GM18511 (cell line): ENCODE measurements around the gene APOBR.
"Not testable (repeated sequence)": the region's sequence is repeated elsewhere in the genome, so short reads cannot be mapped to it uniquely, and the experiment has no call there.

Source experiments
- ATAC-seq: cut with Tn5 transposase; IDR thresholded peaks from one replicate; pipeline ENCODE4 v1.9.1; 2021; ENCODE audit warnings: mild to moderate bottlenecking, moderate library complexity; ENCODE audit not compliant: unreplicated experiment

APOBR gene

GRCh38 chr16:28498666-28499381, 4.4 kb downstream of the APOBR start:
- no peak for ATAC-seq

GRCh38 chr16:28499854-28500253, 5.4 kb downstream of the APOBR start:
- no peak for ATAC-seq

DNA sequence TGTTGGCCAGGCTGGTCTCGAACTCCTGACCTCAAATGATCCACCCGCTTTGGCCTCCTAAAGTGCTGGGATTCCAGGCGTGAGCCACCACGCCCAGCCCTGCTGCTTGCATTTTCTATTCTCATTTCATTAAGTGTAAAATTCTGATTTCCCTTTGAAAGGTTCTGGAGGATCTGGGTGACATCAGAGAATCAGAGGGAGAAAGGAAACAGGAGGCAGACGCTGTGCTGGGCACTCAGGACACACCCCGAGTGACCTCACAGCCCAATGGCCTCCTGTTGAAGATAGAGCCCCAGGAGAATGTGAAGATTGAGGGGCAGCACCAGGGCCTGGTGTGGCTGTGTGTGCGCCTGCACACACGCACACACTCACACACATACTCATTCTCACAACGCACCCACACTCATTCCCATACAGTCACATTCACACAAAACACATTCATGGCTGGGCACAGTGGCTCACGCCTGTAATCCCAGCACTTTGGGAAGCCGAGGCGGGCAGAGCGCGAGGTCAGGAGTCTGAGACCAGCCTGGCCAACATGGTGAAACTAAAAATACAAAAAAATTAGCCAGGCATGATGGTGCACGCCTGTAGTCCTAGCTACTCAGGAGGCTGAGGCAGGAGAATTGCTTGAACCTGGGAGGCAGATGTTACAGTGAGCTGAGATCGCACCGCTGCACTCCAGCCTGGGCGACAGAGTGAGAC, 6.2 kb downstream of the APOBR start:
- not testable (repeated sequence) for ATAC-seq

- ATAC-seq = no peak
Observed at GRCh38 chr16:28501258-28502232, 7.1 kb downstream of the APOBR start.

DNA sequence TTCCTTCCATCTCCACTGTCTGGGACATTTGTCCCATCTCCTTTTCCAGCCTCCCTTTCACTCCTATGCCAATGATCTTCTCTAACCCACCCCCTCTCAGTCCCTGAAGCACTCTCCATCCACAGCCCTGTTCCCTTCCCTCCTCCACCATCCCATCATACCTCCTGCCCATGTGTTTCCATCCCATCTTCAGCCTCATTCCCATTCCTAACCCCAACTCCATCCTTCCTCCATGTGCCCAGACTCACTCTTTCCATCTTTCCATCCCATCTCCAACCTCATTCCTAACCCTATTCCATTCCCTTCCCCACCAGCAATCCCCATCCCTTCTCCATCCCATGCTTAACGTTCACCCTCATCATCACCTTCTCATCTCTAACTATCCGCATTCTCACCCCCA, 7.8 kb downstream of the APOBR start:
- no peak for ATAC-seq

DNA sequence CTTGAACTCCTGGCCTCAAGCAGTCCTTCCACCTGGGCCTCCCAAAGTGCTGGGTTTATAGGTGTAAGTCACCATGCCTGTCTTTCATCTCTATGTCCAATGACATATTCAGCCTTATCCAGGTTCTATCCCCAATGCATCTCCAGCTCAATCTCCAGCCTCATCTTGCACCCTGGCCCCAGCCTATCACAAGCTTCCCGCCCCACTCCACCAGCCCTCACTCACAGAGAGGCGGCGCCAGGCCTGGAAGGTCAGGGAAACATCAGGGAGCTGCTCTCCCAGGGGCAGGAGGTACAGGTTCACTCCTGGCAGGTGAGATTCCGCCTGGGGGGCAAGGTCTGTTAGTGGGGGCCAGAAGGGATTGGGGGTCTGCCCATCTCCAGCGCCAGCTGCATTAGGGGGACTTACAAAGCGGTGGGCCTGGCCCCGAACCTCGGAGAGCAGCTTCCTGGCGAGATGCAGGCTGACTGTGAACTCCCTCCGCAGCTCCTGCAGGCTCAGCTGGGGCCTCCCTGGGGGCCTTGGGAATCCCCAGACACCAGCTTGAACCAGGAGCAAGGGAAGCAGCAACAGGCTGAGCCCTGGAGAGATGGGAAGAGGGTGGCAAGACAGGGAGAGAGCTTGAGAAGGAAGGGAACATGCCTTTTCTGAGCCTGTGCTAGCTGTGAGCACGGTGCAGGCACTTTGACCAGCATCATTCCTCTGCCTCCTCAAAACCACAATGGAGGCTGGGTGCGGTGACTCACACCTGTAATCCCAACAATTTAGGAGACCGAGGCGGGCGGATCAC, 9.2 kb downstream of the APOBR start:
- ATAC-seq = no peak

GRCh38 chr16:28504707-28505404, 10.4 kb downstream of the APOBR start:
- ATAC-seq = no peak

- no peak for ATAC-seq
Observed at GRCh38 chr16:28505489-28506137, 11.2 kb downstream of the APOBR start.

DNA sequence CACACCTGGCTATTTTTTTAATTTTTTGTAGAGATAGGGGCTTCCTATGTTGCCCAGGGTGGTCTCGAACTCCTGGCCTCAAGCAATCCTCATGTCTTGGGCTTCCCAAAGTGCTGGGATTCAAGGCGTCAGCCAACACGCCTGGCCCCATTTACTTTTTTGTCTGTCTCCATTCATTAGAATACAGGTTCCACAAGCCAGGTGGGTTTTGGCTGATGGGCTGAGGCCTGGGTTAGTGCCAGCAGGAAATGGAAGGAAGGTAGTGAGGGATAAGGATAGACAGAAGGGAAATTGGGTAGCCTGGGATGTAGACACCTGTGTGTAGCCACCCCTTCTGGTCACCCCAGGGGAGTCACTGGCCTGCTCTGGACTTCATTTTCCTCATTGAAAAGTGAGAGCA, 16.6 kb downstream of the APOBR start:
- no peak for ATAC-seq

DNA sequence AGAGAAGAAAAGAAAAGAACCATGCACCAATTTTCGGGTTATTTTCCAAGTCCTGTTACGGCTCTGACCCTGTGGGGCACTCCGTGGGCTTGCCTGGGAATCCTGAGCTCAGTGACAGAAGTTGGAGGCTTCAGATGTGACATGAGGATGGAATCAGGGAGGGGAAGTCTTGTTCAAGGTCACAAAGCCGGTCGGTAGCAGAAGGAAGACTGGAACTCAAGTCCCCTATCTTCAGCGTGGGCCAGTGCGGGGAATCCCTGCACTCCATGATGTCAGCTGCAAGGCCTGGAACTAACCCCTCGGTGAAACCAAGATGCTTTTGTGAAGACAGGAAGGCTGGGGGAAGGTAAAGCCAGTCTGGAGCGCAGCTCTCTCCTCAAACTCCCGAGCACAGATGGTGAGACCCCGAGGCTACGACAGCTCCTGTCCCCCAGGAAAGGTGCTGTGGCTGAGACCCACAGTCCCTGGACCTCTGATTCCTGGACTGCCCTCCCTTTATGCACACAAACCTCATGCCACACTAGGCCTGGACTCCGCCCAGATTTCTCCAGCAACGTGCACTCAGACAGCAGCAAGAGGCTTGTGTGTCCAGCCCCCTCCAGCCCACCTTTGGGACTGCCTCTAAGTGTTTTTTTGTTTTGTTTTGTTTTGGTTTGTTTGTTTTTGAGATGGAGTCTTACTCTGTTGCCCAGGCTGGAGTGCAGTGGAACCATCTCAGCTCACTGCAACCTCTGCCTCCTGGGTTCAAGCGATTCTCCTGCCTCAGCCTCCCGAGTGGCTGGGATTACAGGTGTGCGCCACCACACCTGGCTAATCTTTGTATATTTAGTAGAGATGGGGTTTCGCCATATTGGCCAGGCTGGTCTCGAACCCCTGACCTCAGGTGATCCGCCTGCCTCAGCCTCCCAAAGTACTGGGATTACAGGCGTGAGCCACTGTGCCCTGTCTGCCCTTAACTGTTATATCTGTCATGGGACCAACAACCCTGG, 17.7 kb downstream of the APOBR start:
- ATAC-seq = no peak

GRCh38 chr16:28513484-28514181, 19.2 kb downstream of the APOBR start:
- no peak for ATAC-seq

GRCh38 chr16:28514246-28514645, 19.8 kb downstream of the APOBR start:
- ATAC-seq = no peak

GRCh38 chr16:28520672-28521071, 26.2 kb downstream of the APOBR start:
- ATAC-seq = no peak

GRCh38 chr16:28521436-28521835, 27.0 kb downstream of the APOBR start:
- ATAC-seq = no peak

DNA sequence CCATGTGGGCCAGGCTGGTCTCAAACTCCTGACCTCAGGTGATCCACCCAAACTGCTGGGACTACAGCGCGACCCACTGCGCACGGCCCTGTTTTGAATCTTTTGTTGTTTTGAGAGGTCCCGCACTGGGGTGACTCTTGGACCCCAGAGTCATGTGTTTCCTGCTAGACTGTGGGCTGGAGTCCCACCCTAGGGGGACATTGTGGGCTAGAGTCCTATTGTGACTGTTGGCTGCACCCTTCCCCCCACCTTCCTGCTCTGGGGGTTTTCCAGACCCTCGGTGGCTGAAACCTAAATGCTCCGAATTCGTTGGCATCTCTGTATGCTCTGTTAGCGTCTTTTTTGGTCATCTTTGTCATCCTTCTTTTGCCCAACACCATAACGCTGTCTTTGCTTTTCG, 28.3 kb downstream of the APOBR start:
- ATAC-seq = no peak

DNA sequence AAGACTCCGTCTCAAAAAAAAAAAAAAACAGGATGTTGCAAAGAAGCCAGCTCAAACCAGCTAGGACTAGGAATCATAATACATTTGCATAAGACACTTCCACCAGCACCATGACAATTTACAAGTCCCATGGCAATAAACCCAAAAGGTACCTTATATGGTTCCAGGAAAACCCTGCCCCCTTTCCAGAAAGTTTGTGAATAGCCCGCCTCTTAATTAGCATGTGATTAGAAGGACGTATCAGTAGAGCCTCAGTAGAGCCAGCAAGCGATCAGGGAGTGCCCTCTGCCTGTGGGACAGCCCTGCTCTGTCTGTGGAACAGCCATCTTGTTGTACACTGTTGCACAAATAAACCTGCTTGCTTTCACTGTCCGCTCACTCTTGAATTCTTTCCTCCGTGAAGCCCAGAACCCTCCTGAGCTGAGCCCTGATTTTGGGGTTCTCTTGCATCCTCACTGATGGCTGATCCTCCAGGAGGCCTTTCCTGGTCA, 30.3 kb downstream of the APOBR start:
- no peak for ATAC-seq
